ENCODE data around the gene SLC1A5. TPM values are rescaled to one million over a fixed set of nuclear protein-coding genes. Genes with fewer than 3 reads are reported as not detected.

Gene SLC1A5
- total and polyA plus RNA-seq, 2 experiments from 2014 or later = 103 to 272 TPM

- peaks cover 5% of the 10 kb centered on the region; the same call in 1 of the 3 replicates for H3K9me3 Mint-ChIP-seq
- Histone ChIP-seq H3K27ac (ENCODE audit: low read depth) (no peak overlapping the region), H3K4me3 (no peak overlapping the region), H4K20me1 (replicated peaks; ENCODE audit: insufficient read depth) (peaks cover 13% of the 10 kb centered on the region), H3K27me3 (ENCODE audit: insufficient read depth) (peaks cover 6% of the 10 kb centered on the region), H3K36me3 (ENCODE audit: insufficient read depth) (peaks cover 8% of the 10 kb centered on the region; the same call in 1 of the 2 replicates), H3K4me2 (no peak overlapping the region), H3F3A (replicated peaks; ENCODE audit: low read depth) (peaks cover 22% of the 10 kb centered on the region), H3K79me2 (replicated peaks; ENCODE audit: insufficient read depth) (peaks cover 40% of the 10 kb centered on the region), H3K4me1 (ENCODE audit: insufficient read depth) (peaks cover 17% of the 10 kb centered on the region; the same call in 1 of the 2 replicates), H3K9me2 (ENCODE audit: insufficient read depth) (no peaks in the 10 kb centered on the region), H2AFZ (no peak overlapping the region)
- ATAC-seq (no peak), DNase-seq (ENCODE audit: low spot score) (no peak)
- H3K27ac Mint-ChIP-seq = no peak overlapping the region
- peak overlapping the region; percentile 9; the same call in 1 of the 3 replicates for H3K4me3 Mint-ChIP-seq
- H3K27me3 Mint-ChIP-seq (ENCODE audit: insufficient read depth, low read depth, poor library complexity) = peaks cover 25% of the 10 kb centered on the region
- H3K4me1 Mint-ChIP-seq = peaks cover 22% of the 10 kb centered on the region
- H3K36me3 Mint-ChIP-seq (ENCODE audit: low read depth) = peaks cover 33% of the 10 kb centered on the region
- TF ChIP-seq ZNF331 (CRISPR knock-in tag; IDR thresholded peaks at IDR 0.05; ENCODE audit: low read depth) (no peak), POLR2AphosphoS5 (IDR thresholded peaks at IDR 0.05; ENCODE audit: low read depth) (no peak), ZNF114 (CRISPR knock-in tag; IDR thresholded peaks at IDR 0.05) (no peak), NANOG (IDR thresholded peaks at IDR 0.05; ENCODE audit: borderline replicate concordance) (no peak), STAT1 (IDR thresholded peaks at IDR 0.05; ENCODE audit: unreplicated experiment) (no peak), EZH2 (IDR thresholded peaks at IDR 0.05; ENCODE audit: low read depth, unreplicated experiment) (no peak), ETS1 (IDR thresholded peaks at IDR 0.05) (no peak), JUNB (IDR thresholded peaks at IDR 0.05; ENCODE audit: unreplicated experiment) (no peak), CTCF (conservative IDR thresholded peaks at IDR 0.05; ENCODE audit: low read depth in 2 of 2) (no peak), REST (IDR thresholded peaks at IDR 0.05; ENCODE audit: unreplicated experiment) (no peak)
These were observed 977 bp upstream of the SLC1A5 start for GRCh38 chr19:46789371-46789770.
